Right lobe of liver (tissue), 6 donors: ENCODE results near the gene DERA. TPM values are rescaled to one million over a fixed set of nuclear protein-coding genes. Genes with fewer than 3 reads are reported as not detected.

Experiments
- ATAC-seq, 4 donors: fragments of 200-7000 bp; cut with Tn5 transposase; one replicate each; pipeline ENCODE4 v1.9.1; 2020; ENCODE audit warnings: mild to moderate bottlenecking in 4 of 4, moderate library complexity in 4 of 4
- DNase-seq, 3 donors: peaks; one replicate each; pipeline ENCODE4 v3.0.0-alpha.2; 2020
- H3K27ac ChIP-seq, 3 donors: fragments of 200-600 bp; one replicate each; pipeline ENCODE4 v1.8.0; 2022
- H3K27me3 ChIP-seq, 2 donors: fragments of 200-600 bp; one replicate each; pipeline ENCODE4 v1.8.0; 2022
- H3K36me3 ChIP-seq, 4 donors: fragments of 200-600 bp; sonication (generic) in 1 of 4; one replicate each; pipeline versions ENCODE4 v1.5.1 to v1.8.0; 2017 to 2022; ENCODE audit warnings: control low read depth in 1 of 4
- H3K4me1 ChIP-seq, 4 donors: fragments of 200-600 bp; sonication (generic) in 1 of 4; one replicate each; pipeline versions ENCODE4 v1.5.1 to v1.8.0; 2017 to 2022; ENCODE audit warnings: control low read depth in 1 of 4
- H3K4me3 ChIP-seq, 3 donors: fragments of 200-600 bp; one replicate each; pipeline ENCODE4 v1.8.0; 2022
- H3K9me3 ChIP-seq, 4 donors: fragments of 200-600 bp; sonication (generic) in 1 of 4; one replicate each; pipeline versions ENCODE4 v1.5.1 to v1.8.0; 2017 to 2022; ENCODE audit warnings: control low read depth in 1 of 4
- CTCF ChIP-seq, 4 donors: fragments of 200-600 bp in 3 of 4; fragments of 450-650 bp in 1 of 4; IDR thresholded peaks; one replicate each; pipeline versions ENCODE4 v1.5.1 to v1.8.0; 2016 to 2022; ENCODE audit warnings: antibody characterized with exemption in 4 of 4, mild to moderate bottlenecking in 2 of 4
- POLR2A ChIP-seq: fragments of 450-650 bp; IDR thresholded peaks from one replicate; pipeline ENCODE4 v1.6.1; 2017; ENCODE audit warnings: antibody characterized with exemption, mild to moderate bottlenecking
- WGBS: methylation state at CpG from one replicate; pipeline ENCODE4 v1.1.6; 2018; ENCODE audit warnings: low coverage, low lambda C conversion rate; ENCODE audit not compliant: insufficient coverage; ENCODE audit errors: missing lambda C conversion rate; 5-methylcytosine and 5-hydroxymethylcytosine counted together
- intact Hi-C, 2 donors: fragments of 100-400 bp; cut with DNase I; formaldehyde crosslinking; loops; one replicate each; pipeline versions ENCODE4 v1.11.2 to v1.14.1; 2022
- total RNA-seq, 6 experiments: library from RNA; depleted of rRNA in 2 of 6; stranded (reverse); fragments of >200 nt in 2 of 6; fragmentation: NEBNext Ultra II Directional in 3 of 6; extraction: Animal tissue kit (Norgen Biotek cat#: 25700) in 3 of 6; gene quantifications; one replicate each; pipeline versions ENCODE4 v1.1.0 to v1.2.4, GENCODE V29; 2016 to 2023
- donor health status: DM: no; HTN: yes; CAD: no.
- donor health status: DM: no; HTN: no; CAD: no.
- donor health status: DM: no; HTN: no; CAD: no.
- donor health status: DM: no; HTN: yes; CAD: no.
- donor health status: DM: no; HTN: yes; CAD: no.

The DERA gene
- total RNA-seq, 6 experiments from 2014 or later, result 39.8 to 55.6 (median 49.1) TPM

GRCh38 chr12:15886372-15887042 is 24.6 kb upstream of the DERA start:
- peaks cover 0 to 13% (median 0%) of the 10 kb centered on the region in 4 donors for H3K36me3 ChIP-seq
- TF ChIP-seq CTCF (IDR thresholded peaks at IDR 0.05) (no peak), POLR2A (no peak)
- H3K4me3 ChIP-seq, result no peak overlapping the region
- ATAC-seq (peak; percentile 8 to 52 (median 28)), DNase-seq (no peak)
- H3K4me1 ChIP-seq, result peaks cover 0 to 30% (median 7%) of the 10 kb centered on the region in 4 donors
- H3K9me3 ChIP-seq, result no peaks in the 10 kb centered on the region
- 67% methylated on average over 7 of the region's 7 CpGs for WGBS
- no peak overlapping the region for H3K27ac ChIP-seq
- no peaks in the 10 kb centered on the region for H3K27me3 ChIP-seq
- intact Hi-C loops, result no loop called here

DNA sequence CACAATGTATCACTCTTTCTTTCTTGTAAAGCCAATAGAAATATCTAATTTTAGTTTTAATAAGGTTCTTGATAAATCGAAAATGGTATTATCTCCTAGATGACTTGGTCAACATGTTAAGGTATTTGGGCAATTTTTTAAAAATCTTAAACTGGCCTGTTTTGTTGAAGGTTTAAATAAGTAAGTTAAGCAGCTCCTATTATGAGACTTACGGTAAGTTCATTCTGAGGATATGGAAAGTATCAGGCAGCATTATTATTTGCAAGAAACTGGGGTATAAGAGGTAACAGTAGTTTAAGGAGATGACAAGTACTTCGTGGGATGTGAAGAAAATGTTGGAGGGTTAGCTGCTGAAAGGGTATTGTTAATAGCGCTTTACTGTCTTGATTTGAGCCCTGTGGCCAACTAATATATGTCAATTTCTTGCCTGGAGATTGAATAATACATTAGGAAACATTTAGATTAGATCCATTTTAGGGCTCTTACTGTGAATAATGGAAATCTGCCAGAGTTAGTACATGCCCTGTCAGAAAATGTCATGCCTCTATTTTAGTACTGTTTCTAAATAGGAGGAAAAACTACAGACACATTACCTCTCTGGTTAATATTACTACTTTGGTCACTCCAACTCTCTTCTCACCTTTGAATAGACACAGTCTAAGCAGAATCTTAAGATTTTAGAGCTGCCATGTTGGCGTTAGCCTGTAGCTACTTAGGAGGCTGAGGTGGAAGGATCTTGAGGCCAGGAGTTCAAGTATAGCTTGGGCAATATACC is 23.9 kb upstream of the DERA start:
- ATAC-seq, result no peak
- WGBS, result 77% methylated on average over 5 of the region's 5 CpGs

GRCh38 chr12:15892645-15893259 is 18.4 kb upstream of the DERA start:
- Histone ChIP-seq H3K27ac (peak overlapping the region in 2 of 3 donors; percentile 57 to 67), H3K36me3 (peaks cover 0 to 40% (median 0%) of the 10 kb centered on the region in 4 donors), H3K4me1 (no peaks in the 10 kb centered on the region), H3K4me3 (no peak overlapping the region), H3K27me3 (no peaks in the 10 kb centered on the region), H3K9me3 (no peaks in the 10 kb centered on the region)
- no peak for TF ChIP-seq POLR2A
- peak in 3 of 4 donors; percentile 13 to 36 (median 19) for TF ChIP-seq CTCF (IDR thresholded peaks at IDR 0.05)
- DNase-seq (no peak), ATAC-seq (peak; percentile 79 to 91 (median 90))
- 44% methylated on average over 5 of the region's 5 CpGs for WGBS
- intact Hi-C loops, result no loop called here

More for the DNA sequence above, 23.9 kb upstream of the DERA start:
- Histone ChIP-seq H3K4me1 (peaks cover 0 to 30% (median 7%) of the 10 kb centered on the region in 4 donors), H3K9me3 (no peaks in the 10 kb centered on the region), H3K4me3 (no peak overlapping the region), H3K27me3 (no peaks in the 10 kb centered on the region), H3K27ac (no peak overlapping the region), H3K36me3 (peaks cover 0 to 16% (median 0%) of the 10 kb centered on the region in 4 donors)
- no peak for DNase-seq
- intact Hi-C loops, result no loop called here
- TF ChIP-seq CTCF (IDR thresholded peaks at IDR 0.05) (no peak), POLR2A (no peak)

DNA sequence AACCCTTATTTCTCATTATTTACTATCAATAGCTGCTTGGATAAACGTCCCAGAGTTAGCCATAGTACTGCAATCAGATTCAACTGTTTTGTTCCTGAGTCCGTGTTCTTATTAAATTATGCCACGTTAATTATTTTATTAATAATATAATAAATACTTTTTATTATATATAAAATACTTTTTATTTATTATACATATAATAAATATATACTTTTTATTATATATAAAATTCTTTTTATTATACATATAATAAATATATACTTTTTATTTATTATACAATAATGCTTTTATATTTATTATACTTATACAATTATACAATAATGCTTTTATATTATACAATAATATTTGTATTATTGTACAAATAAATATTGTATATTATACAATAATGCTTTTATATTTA is 17.9 kb upstream of the DERA start:
- peaks cover 0 to 5% (median 0%) of the 10 kb centered on the region in 4 donors for H3K4me1 ChIP-seq
- H3K27ac ChIP-seq, result peak overlapping the region in 2 of 3 donors; percentile 57 to 67
- no peaks in the 10 kb centered on the region for H3K9me3 ChIP-seq
- DNase-seq (no peak), ATAC-seq (peak in 1 of 4 donors; percentile 14)
- 43% methylated on average over 3 of the region's 3 CpGs for WGBS
- peaks cover 0 to 43% (median 0%) of the 10 kb centered on the region in 4 donors for H3K36me3 ChIP-seq
- H3K27me3 ChIP-seq, result no peaks in the 10 kb centered on the region
- TF ChIP-seq CTCF (IDR thresholded peaks at IDR 0.05) (no peak), POLR2A (no peak)
- intact Hi-C loops, result no loop called here
- H3K4me3 ChIP-seq, result no peak overlapping the region
